BE2C (cell line): ENCODE measurements around the gene CD300C.

Experiments used
- DNase-seq: peaks from one replicate; pipeline ENCODE4 v3.0.0-alpha.2; 2020
- H3K27me3 ChIP-seq: fragments of 250-450 bp; sonication (Bioruptor Pico); 2 replicates; pipeline ENCODE4 v1.5.1; 2020; ENCODE audit warnings: mild to moderate bottlenecking
- H3K36me3 ChIP-seq: fragments of 250-450 bp; sonication (Bioruptor Pico); 2 replicates; pipeline ENCODE4 v1.5.1; 2020; ENCODE audit warnings: mild to moderate bottlenecking
- H3K4me1 ChIP-seq: fragments of 250-450 bp; sonication (Bioruptor Pico); 2 replicates; pipeline ENCODE4 v1.5.1; 2020
- H3K4me3 ChIP-seq: 2 replicates; pipeline ENCODE4 v1.5.1; 2011; ENCODE audit warnings: low read depth, low read length
- H3K9me3 ChIP-seq: fragments of 250-450 bp; sonication (Bioruptor Pico); 2 replicates; pipeline ENCODE4 v1.5.1; 2020
- CTCF ChIP-seq: IDR thresholded peaks from 2 replicates; pipeline ENCODE4 v1.5.1; 2012; ENCODE audit warnings: mild to moderate bottlenecking, low read depth, low read length

CD300C gene

DNA sequence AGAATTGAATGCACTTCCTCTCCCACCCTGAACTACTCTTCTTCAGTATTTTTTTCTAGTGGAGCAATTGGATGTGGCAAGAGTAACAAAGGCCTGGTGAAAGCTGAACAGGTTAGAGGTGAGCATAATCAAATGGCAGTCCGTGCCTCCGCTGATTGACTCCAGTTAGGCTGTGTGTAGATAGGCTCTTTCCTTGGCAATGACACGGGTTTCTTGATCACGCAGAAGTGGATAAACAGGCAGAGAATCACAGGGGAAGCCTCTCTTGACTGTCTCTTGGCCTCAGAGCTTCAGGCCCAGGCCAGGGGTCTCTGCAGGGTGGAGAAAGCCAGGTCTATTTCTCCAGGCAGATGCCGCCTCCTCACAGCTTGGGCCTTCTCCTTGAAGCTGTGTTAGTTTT, 18.8 kb downstream of the CD300C start:
- Histone ChIP-seq H3K4me3 (no peak overlapping the region), H3K27me3 (peaks cover 41% of the 10 kb centered on the region), H3K9me3 (no peaks in the 10 kb centered on the region), H3K36me3 (no peaks in the 10 kb centered on the region), H3K4me1 (no peaks in the 10 kb centered on the region)
- TF ChIP-seq CTCF, result no peak
- DNase-seq, result no peak

DNA sequence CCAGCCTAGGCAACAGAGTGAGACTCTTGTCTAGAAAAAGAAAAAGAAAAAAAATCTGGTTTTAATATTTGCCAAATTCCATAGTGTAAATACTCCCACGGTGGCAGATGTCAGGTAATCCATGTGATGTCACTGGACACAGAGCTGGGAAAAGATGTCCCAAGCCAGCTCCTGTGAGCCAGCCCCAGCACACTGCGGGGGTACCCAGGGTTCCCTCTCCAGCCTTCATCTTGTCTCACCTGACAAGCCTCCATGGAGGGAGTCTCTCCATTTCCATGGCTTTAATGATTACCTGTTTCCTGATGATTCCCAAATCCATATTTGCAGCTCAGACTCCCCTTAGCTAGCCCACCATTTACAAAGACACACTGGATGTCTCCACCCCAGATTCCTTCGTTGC, 19.2 kb downstream of the CD300C start:
- no peak for DNase-seq
- Histone ChIP-seq H3K9me3 (no peaks in the 10 kb centered on the region), H3K4me1 (no peaks in the 10 kb centered on the region), H3K36me3 (no peaks in the 10 kb centered on the region), H3K4me3 (no peak overlapping the region), H3K27me3 (peaks cover 44% of the 10 kb centered on the region)
- TF ChIP-seq CTCF, result no peak

DNA sequence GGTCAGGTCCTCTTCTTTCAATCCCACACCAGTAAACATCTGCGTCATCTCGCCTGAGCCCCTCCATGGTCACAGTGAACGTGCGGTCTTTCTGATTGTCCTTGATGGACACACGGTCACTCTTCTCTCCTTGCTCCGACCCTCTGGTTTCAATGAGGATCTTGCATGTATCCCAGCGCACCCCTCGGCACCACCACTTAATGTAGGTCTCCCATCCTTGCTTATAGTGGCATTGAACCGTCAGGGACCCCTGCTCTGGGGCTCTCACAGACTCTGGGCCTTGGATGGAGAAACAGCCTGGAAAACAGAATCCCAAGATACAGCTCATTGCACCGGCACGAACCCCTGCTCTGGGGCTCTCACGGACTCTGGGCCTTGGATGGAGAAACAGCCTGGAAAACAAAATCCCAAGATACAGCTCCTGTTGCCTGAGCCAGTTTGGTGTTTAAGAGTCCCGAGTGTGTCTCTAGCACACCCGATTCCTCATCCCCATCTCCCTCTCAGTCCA, 20.1 kb downstream of the CD300C start:
- no peaks in the 10 kb centered on the region for H3K4me1 ChIP-seq
- H3K9me3 ChIP-seq, result no peaks in the 10 kb centered on the region
- TF ChIP-seq CTCF, result no peak
- H3K36me3 ChIP-seq, result no peaks in the 10 kb centered on the region
- DNase-seq, result no peak
- no peak overlapping the region for H3K4me3 ChIP-seq
- H3K27me3 ChIP-seq, result peaks cover 50% of the 10 kb centered on the region

DNA sequence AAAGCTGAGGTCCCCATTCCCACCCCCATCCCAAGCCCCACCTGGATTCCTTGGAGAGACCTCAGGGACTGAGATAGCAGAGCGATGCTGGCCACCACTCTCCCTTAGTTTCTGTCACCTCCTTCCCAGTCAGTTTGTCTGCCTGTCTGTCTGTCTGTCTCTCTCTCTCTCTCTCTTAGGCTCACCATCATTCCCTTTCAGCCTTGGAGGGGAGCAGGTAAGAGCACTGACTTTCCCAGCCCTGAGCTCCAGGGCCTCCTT, 20.5 kb downstream of the CD300C start:
- H3K4me1 ChIP-seq, result no peaks in the 10 kb centered on the region
- DNase-seq, result no peak
- no peaks in the 10 kb centered on the region for H3K36me3 ChIP-seq
- peaks cover 50% of the 10 kb centered on the region for H3K27me3 ChIP-seq
- H3K9me3 ChIP-seq, result no peaks in the 10 kb centered on the region
- H3K4me3 ChIP-seq, result no peak overlapping the region
- no peak for TF ChIP-seq CTCF

DNA sequence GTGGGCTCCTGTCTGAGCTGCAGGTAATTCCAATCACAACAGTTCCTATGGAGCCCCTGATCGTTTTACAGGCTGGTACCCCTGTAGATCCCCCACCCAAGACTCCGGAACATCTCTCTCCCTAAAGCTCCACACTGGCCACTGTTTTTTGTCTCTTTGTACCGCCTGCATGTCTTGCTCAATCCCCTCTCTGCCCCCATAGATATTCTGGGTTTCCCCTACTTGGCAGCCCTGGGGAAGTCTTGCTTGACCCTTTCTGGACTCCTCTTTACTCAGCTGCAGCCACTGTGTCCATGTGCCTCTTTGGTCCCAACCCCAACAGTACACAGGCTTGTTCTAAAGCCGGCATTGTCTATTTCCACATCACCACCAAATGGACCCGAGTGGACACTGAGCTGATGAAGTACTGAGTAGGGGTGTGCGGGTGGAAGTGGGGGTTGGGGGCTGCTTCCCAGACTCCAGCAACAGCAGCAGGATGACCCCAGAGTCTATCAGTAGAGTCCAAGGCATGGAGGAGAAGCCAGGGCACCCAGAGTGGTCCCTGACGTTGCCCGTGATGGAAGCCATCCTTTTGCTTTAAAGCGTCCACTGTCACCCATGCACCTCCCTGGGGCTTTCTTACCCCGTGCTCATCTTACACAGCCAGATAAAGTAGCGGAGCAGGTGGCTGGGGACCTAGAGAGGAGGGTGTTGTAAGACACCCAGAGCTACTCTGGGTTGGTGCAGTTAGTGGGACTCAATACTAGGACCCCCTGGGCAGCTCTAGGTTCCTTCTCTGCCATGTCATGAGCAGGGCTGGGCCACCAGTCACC, 21.1 kb downstream of the CD300C start:
- peaks cover 53% of the 10 kb centered on the region for H3K27me3 ChIP-seq
- DNase-seq, result no peak
- no peaks in the 10 kb centered on the region for H3K9me3 ChIP-seq
- no peaks in the 10 kb centered on the region for H3K36me3 ChIP-seq
- no peak for TF ChIP-seq CTCF
- no peak overlapping the region for H3K4me3 ChIP-seq
- H3K4me1 ChIP-seq, result no peaks in the 10 kb centered on the region

DNA sequence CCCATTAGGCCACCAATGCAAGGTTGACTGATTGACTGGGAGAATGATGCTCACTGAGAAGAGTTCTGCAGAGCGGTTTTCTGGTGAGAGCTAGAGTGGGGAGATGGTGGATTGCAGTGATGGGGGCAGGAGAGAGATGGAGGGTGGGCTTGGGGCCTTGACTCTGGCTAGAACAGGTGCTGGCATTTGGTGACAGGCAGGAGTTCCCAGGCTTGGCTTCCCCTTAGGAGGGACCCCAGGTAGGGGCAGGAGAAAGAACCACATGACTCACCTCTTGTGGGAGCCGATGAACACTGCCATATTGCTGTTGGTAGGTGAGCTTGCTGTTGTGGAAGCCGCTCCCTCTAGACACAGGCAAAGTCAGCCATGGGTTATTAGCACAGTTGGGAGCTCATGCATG, 22.6 kb downstream of the CD300C start:
- H3K27me3 ChIP-seq, result peaks cover 47% of the 10 kb centered on the region
- H3K4me1 ChIP-seq, result no peaks in the 10 kb centered on the region
- no peaks in the 10 kb centered on the region for H3K9me3 ChIP-seq
- no peak for TF ChIP-seq CTCF
- no peak for DNase-seq
- H3K4me3 ChIP-seq, result no peak overlapping the region
- H3K36me3 ChIP-seq, result no peaks in the 10 kb centered on the region
